Kidney capillary endothelial cell (primary cell): ENCODE measurements around the gene FHL2.
A peak's percentile ranks its signal among the peaks of the same experiment; 100 is the strongest.

Source experiments
- DNase-seq: peaks from one replicate; pipeline ENCODE4 v3.0.0-alpha.2; 2018; ENCODE audit warnings: low spot score

Gene FHL2

DNA sequence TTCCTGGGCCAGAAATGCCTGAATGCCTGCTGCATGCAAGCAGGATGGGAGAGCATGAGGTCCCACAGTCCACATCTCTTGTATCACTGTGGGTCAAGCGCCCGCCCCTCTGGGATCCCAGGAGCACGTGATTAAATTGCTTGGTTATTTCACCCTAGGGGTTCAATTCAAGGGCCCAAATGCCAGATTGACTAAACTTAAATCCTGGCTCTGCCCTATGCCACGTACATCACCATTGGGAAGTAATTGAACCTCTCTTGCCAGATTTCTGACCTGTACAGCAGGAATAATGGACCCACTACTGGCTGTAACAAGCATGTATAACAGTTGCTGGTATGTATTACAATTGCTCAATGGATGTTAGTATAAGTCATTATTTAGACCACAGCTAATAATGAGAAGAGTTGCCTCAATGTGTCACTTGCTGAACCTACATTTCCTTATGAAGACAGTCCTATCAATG, 19.9 kb downstream of the FHL2 start:
- no peak for DNase-seq

DNA sequence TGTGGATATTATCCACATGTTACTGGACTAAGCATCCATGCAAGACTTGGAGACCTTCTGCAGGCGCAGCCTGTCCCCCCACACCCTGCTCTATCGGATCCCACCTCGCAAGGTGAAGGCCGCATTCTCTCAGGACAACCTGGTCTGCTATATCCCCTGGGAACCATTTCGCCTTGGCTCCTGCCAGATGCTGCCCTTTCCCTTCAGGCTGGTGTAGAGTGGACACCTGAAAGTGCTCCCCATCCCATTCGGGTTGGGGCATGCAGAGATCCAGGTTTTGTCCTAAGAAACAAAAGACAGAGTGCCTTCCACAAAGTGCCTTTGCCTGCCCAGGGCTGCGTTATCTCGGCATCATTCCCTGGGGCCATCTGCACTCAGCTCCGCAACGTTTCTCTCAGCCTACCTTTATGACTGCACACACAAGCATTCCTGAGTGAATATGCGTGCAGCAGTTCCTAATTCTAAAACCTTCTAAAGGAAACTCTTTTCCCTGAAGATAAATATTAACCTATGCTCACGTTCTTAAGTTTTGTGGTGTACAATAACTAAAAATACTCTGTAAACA, 20.5 kb downstream of the FHL2 start:
- DNase-seq = no peak

DNA sequence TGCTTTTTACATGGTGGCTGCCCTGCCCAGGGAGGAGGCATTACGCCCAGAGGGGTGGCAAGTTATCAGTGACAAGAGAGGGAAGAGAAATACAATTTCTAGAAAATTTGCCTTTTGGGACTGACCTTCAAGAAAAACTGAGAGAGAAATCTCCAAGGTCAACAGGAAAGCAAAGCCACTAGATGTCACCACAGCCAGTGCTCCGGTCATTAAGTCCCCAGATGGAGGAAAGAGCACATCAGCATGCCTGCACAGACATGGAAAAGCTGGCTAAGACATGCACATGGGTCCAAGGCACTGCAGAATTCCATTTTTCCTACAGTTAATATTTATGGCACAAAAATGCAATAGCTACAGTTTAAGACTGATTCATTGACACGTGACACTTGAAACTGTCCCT, 21.0 kb downstream of the FHL2 start:
- no peak for DNase-seq

DNA sequence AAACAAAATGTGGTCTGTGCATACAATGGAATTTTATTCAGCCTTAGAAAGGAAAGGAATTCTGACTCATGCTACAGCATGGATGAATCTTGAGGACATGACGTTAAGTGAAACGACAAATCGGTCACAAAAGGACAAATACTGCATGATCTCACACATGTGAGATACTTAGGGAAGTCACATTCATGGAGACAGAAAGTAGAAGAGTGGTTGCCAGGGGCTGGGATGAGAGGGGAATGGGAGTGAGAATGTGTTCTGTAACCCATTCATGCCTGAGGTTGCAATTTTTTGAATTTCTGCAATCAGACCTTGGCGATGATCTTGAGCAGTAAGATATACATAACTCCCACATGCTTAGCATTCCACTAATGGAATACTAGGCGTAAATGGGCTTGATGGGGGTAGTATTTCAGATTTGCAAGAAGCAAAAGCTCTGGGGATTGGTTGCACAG, 22.0 kb downstream of the FHL2 start:
- DNase-seq = peak; percentile 76

DNA sequence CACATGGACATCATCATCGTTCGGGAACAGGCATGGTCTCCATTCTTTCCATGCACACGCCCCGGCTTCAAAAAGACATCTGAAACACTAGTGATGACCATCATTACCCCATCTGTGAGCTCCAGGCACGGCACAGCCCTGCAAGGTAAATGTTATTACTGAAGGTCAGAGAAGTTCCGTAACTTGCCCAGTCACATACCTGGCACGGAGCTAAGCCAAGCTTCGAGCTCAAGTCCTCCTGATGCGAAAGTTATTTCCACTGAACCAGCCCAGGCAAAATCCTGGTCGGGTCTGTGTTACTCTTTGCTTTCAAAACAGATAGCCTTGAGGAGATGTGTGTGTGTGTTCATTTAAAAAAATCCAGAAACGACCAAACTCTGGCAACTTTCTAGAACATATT, 22.8 kb downstream of the FHL2 start:
- DNase-seq = no peak

DNA sequence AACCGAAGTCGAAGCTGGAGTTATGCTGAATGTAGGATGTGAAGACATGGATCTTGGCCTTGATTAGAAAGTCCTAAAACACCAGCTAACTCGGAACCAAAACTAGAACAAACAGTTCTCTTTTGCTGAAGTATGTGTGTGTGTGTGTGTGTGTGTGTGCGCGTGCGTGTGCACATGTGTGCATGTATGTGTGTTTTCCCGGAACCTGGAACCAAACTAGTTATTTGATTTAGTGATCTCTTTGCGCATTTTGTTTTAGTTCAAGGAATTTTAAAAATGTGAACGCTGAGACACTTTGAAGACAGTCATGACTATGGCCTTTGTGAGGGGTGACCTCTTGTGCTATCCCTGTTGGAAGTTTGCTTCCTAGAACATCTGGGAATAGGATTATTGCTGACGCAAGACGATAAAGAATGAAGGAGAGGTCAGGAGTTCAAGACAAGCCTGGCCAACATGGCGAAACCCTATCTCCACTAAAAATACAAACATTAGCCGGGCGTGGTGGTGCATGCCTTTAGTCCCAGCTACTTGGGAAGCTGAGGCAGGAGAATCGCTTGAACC, 23.8 kb downstream of the FHL2 start:
- no peak for DNase-seq

DNA sequence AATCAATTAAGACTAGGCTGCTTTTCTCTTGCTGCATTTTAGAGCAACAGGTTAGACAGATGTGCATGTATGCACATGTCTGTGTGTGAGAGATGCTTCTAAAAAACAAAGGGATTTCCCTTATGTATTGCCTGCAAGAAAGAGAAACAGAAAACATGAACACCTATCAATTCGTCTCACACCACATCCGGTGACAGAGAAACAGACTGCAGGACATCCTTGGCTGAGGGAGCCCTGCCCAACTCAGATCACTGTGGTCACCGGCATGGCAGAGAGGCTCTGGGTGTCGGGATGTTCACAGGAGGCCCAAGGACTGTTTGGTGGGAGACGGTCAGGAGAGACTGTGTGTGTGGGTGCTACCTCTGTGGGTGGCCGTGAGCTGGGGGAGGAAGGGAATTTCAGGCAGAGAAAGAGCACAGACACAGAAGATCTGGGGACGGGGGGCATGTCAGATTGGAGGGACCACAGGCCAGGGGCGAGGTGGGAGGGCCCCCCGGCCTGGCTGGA, 24.9 kb downstream of the FHL2 start:
- DNase-seq = no peak

DNA sequence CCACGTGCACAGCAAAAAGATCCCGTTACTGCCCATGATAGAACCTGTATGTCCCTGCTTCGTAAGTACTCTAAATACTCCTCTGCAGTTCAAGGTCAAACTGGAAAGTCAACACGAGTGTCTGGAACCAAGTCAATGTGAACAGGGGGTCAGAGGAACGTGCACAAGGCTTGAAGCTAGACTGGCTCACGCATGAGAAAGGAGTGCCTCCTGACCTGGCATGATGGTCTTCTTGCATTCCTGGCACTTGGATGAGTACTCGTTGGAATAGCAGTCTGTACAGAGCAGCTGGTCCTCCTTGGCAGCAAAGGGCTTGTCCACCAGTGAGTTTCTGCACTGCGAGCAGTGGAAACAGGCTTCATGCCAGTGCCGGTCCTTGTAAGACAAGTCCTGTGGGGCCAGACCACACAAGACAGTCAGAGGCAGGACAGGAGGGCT, 25.5 kb downstream of the FHL2 start:
- no peak for DNase-seq

DNA sequence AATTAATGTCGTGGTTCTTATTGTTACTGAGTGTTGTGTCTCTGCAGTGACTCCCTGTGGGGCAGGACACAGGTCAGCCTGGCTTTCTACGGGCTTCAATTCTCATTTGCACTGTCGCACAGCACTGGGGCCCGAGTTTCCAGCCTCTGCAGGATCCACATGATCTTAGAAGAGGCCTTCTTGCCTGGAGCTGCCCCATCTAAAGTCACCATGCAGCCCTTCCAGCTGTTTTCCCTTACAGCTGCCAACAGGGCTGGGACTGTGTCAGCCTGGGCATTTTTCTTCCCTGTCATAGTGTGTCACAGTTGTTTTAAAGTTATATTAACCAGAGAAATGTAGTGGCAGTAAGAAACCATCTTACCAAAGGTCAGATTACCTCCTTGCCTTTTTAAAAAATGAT, 27.0 kb downstream of the FHL2 start:
- no peak for DNase-seq

DNA sequence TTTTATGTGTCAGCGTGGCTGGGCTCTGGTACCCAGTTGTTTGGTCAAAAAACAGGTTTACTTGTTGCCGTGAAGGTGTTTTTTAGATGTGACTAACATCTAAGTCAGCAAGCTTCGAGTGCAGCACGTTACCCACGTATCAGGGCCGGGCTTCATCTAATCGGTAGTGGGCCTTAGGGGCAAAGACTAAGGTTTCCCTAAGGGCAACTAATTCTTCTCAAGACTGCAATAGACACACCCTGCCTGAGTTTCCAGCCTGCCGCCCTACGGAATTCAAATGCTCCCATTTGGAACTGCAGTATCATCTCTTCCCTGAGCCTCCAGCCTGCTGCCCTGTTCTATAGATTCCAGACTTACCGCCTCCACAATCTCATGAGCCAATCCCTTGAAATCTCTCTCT, 27.7 kb downstream of the FHL2 start:
- no peak for DNase-seq

DNA sequence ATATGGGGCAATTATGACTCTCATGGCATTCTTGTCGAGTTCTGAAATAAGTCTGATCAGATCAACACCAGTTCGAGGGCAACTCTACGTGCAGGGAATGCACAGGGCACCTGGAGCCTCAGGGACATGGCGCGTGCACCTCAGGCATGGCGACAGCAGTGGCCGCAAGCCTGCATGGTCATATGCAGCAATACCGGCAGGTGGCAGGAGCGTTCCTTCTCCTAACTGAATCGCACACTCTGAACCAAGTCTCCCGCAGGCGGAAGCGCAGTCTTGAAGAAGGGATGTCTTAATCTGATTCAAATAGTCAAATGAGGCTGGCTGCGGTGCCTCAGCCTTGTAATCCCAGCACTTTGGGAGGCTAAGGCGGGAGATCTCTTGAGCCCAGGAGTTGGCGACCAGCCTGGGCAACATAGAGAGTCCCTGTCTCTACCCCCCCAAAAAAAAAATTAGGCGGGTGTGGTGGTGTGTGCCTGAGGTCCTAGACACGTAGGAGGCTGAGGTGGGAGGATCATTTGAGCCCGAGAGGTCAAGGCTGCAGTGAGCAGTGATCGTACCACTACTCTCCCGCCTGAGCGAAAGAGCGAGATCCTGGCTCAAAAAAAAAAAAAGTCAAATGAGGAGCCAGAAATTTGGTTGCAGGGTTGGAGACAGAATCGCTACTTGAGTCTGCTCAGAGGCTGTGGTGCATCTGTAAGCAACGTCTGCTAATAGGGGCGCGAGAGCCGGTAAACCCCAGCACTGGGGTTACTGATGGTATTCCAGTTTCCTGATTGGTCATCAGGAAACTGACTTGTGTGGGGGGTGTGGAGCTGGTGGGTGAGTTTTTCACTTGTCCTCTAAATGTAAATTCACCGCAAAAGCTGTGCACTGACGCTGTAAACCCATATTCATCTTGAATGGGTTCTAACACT, 28.8 kb downstream of the FHL2 start:
- peak; percentile 78 for DNase-seq

DNA sequence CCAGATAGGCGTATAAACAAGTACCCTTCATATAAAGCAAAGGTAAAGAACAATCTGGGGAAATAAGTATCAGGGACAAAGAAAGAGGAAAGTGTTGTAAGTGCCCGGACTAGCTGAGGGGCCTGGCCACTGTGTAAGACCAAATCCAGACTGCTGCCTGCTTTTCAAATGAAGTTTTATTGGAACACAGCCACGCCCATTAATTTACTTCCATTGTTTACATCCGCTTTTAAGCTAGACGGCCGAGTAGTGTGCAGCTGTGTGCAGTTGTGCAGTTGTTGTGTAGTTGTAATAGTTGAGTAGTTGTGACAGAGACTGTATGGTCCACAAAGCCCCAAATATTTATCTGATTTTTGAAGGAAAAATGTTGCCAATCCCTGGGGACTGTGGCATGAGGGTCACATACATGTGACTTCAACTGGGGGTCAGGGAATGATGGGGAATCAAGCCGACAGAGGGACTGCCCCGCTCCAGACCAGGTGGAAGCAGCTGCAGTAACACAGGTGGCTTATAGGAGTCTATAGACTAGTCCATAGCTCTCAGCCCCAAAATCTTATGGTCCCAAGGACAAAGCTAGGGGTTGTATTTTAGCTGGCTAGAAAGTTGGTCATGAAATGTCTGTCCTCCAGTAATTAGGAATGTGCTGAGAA, 30.0 kb downstream of the FHL2 start:
- DNase-seq = no peak

DNA sequence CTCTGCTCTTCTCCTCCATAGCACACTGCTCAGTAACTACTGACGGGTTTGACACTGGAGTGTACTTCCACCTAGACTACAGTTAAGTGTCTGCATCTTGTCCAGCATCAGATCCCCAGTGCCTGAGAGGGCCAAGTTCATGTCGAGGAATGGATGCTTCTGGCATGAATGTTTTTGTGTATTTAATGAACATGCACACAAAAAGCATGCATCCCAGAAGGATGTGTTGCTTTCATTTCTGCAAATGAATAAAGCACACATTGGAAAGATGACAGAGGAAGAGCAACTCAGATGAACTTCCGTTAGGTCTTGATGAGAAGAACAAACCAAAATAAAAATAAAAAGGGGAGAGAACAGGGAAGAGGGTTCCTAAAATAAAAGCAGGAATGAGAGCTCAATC, 33.6 kb downstream of the FHL2 start:
- DNase-seq = no peak

DNA sequence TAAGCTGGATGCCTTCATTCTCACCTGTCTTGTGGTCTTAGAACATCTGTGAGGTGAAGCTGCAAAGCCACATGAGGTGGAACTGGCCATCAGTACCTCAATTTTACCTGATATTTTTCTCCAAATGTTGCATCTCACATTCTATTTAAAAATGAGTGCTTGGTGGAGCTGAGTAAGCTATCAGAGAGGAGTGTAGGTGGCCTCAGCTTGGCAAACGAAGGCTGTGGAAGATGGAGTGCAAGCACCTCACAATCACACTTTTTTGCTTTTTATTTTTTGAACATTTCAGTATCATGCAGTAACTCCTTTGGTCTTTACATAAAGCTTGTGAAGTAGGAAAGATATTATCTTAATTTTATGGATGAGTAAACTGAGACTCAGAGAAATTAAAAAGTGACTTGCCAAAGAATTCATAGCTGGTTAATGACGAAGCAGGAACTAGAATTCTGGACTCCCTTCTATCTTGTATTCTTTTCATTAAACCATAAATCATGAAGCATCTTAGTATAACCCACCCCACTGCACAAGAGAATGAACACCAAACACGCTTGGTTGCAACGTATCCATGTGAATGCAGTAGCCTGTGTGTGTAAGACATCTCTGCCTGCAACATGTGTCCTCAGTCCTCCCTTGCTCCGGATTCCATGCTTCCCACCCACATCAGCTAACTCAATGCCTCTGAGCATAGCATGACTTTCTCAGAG, 34.3 kb downstream of the FHL2 start:
- DNase-seq = no peak

DNA sequence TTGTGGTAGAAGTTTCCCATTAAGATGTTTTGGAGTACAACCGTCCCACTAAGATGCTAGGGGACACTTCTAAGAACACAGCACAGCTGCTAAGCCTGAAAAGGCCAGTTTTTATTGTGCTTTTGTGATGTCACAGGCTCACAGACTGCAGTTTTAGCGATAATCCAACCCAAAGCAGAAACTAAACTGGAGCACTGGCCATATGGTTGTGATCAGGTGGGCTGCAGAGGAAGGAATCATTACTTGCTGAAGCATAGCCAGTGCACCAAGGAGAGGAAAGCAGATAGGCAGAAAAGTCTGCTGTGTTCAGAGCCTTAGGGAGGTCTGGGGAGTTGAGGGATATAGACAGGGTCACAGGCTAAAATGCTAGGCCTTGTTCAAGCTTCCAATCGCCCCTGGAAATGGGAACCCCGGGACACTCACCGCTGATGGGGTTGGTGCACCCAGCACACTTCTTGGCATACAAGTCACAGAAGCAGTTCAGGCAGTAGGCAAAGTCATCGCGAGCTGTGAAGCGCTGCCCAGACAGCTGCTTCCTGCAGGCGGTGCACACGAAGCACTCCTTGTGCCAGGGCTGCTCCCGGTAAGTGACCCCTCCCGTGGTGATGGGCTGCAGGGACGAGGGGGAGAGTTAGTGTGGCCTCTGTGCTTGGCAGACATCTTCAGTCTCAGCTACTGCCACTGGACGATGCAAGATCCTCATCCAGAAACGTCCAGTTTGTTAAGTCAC, 35.8 kb downstream of the FHL2 start:
- DNase-seq = no peak

DNA sequence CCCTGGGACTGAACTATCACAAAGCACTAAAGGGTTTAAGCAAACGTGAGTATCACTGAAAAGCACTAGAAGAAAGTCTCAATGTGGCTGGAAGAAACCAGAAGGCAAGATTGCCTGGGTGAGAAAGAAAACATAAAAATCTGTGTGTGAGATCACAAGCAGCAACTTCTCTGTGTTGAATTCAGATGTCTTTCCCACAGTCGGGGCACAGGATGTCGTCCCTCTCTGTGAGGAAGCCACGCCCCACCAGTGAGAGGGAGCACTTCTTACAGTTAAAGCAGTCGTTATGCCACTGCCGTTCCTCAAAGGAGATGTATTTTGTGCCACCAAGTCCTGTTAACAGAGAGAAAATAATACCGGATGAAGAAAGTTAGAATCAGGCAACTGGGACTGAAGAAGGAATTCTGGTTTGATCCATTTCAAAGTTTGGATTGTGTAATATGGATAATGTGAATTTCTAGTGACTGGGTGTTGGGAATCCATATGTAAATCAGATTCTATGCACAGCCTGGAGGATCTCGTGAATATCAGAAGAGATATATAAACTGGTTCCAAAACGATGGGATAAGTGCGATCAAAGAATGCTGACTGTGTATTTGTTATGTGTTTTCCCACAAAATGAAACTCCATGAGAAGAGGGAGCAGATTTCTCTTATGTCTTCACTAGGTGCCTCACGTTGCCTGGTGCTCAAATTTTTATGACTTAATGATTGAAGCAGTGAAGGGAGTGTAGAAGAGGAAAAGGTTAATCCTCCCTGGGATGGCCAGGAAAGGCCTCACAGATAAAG, 37.6 kb downstream of the FHL2 start:
- DNase-seq = no peak

DNA sequence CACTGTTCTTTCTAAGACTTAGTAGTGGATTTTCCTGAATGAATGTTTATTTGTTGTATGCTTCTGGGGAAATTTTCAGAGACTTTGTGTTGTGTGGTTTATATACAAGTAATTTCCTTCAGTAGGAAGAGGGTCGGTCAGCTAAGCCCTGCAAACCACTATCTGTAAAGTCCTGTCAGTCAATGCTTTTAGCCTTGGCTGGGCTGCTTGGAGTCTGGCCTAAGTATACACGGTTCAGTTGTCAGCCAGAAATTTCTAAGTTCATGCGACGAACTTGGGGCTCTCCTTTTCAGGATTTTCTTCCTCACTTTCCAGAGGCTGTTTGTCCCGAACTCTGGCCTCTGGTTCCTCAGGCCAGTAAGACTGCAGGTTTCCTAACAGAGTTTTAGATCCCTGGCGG, 40.3 kb downstream of the FHL2 start:
- DNase-seq = no peak

DNA sequence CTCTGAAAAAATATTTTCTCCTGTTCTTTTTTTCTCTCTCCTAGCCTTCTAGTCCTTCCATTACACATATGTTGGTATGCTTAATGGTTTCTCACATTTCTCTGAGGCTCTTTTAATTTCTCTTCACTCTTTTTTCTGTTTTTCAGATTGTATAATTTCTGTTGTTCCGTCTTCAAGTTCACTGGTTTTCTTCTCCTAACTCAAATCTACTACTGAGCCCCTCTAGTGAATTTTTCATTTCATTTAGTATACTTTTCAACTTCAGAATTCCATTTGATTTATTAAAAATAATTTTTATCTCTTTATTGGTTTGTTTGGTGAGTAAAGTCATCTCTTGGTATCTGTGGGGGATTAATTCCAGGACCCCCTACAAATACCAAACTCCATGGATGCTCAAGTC, 41.7 kb downstream of the FHL2 start:
- no peak for DNase-seq

DNA sequence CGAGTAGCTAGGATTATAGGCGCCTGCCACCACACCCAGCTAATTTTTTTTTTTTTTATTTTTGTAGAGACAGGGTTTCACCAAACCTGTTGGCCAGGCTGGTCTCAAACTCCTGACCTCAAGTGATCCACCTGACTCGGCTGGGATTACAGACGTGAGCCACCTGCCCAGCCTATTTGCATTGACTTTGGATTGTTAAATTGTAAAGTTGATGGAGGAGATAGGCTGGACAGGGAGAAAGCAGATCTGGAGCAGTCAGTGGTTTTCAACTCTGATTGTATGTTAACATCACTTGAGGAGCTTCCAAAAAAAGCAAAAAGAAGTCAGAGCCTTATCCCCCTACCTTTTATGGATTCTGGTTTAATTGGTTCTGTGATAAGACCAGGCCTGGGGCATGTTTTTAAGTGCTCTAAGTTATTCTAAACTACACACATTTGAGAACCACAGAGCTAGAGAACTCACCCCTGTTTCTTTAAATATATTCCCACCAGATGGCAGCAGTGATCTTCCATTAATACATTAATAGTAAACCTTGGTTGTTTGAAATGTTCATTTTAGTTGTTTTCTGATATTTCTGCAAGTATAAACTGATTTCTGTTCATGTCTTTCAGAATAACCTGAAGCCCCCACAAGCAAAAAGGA, 54.0 kb downstream of the FHL2 start:
- no peak for DNase-seq

DNA sequence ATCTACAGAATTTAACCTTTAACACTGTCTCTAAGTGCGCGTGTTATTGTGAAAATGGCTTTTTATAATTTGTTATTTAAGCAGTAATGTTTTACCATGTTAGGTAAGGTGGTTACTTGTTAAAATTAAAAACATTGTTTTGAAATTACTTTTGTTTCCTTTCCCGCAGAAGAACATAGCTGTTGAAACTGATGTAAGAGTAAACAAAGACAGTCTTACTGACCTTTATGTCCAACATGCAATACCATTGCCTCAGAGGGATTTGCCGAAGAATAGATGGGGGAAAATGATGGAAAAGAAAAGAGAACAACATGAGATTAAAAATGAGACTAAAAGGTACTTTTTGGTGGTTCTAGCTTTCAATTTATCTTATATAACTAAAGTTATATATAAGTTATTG, 59.4 kb downstream of the FHL2 start:
- DNase-seq = no peak
